BJ (cell line): ENCODE data around the gene EWSR1. TPM values are rescaled to one million over a fixed set of nuclear protein-coding genes. Genes with fewer than 3 reads are reported as not detected.

Experiments
- CTCF ChIA-PET: fragments of 350-600 bp; formaldehyde crosslinking; extraction: SDS; loops from one replicate; lab custom pipeline; 2021; ENCODE audit warnings: antibody characterized with exemption, inconsistent platforms; lab: Yijun Ruan, JAX
- POLR2A ChIA-PET: fragments of 300-600 bp; sonication (Branson Sonifier 250); formaldehyde crosslinking; extraction: SDS; loops from one replicate; lab custom pipeline; 2021; ENCODE audit warnings: antibody characterized with exemption; lab: Charles Lee
- DNase-seq: peaks from one replicate; pipeline ENCODE4 v3.0.0-alpha.2; 2011; ENCODE audit warnings: low read depth
- H3K27me3 ChIP-seq: 2 replicates; pipeline ENCODE4 v1.6.0; 2011; ENCODE audit warnings: low read length; ENCODE audit not compliant: control insufficient read depth, insufficient read depth
- H3K36me3 ChIP-seq: 2 replicates; pipeline ENCODE4 v1.5.1; 2011; ENCODE audit warnings: low read length; ENCODE audit not compliant: control insufficient read depth, insufficient read depth
- H3K4me3 ChIP-seq: 2 replicates; pipeline ENCODE4 v1.5.1; 2011; ENCODE audit warnings: low read depth, mild to moderate bottlenecking, control low read depth, low read length
- polyA plus RNA-seq: library from polyadenylated mRNA; depleted of rRNA; stranded (reverse); fragments of >200 nt; gene quantifications from 2 replicates; pipeline ENCODE4 v1.2.3, GENCODE V29; 2011
- TF ChIP-seq, protein P1 (sequence below): IDR thresholded peaks from 2 replicates; pipeline ENCODE4 v1.5.1; 2011; ENCODE audit warnings: low read depth, mild to moderate bottlenecking, control low read depth, inconsistent platforms, low read length, moderate library complexity; ENCODE audit not compliant: insufficient read depth

Gene EWSR1
- polyA plus RNA-seq, 1 experiment, result 206 TPM

DNA sequence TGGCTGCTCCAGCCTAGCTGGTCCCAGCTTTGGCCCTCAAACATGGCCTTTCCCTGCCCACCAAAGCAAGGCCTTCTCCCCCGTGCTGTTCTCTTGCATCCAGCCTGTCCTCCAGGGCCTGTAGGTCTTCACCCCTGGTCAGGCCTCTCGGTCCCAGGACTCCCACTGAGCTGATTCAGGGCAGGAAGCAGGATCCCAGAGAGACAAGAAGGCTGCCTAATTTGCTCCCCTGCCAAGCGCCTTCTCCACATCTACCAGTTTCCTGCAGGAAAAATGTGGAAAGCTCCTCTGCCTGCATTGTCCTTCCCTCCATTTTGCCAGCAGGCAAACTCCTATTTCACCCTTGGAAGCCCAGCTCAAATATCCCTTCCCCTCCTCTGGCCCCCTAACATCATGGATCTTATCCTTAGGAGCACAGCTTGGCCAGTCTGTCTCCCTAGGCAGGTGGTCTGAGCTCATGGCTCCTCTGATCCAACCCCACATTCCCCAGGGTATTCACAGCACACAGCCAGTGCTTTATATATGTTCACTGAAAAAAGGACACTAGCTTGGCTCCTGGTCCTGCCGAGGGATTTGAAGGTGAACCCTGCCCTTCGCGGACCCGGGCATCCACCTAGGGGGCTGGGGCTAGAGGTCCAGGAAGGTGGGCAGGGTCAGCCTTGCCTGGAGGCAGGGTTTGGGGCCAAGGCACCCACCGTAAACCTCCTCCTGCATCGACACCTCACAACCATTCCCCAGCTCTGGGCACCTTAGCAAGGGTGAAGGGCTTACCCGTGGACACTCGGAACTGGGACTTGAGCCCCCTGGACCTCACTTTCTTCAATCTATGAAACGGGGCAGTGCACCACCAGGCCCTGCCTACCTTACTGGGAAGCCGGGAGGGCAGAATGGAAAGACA lies 1.3 kb upstream of the EWSR1 start:
- TF ChIP-seq, protein P1, sequence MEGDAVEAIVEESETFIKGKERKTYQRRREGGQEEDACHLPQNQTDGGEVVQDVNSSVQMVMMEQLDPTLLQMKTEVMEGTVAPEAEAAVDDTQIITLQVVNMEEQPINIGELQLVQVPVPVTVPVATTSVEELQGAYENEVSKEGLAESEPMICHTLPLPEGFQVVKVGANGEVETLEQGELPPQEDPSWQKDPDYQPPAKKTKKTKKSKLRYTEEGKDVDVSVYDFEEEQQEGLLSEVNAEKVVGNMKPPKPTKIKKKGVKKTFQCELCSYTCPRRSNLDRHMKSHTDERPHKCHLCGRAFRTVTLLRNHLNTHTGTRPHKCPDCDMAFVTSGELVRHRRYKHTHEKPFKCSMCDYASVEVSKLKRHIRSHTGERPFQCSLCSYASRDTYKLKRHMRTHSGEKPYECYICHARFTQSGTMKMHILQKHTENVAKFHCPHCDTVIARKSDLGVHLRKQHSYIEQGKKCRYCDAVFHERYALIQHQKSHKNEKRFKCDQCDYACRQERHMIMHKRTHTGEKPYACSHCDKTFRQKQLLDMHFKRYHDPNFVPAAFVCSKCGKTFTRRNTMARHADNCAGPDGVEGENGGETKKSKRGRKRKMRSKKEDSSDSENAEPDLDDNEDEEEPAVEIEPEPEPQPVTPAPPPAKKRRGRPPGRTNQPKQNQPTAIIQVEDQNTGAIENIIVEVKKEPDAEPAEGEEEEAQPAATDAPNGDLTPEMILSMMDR, result no peak
- Histone ChIP-seq H3K36me3 (peaks cover 10% of the 10 kb centered on the region), H3K4me3 (peak overlapping the region; percentile 88), H3K27me3 (no peaks in the 10 kb centered on the region)
- ChIA-PET CTCF (interaction anchor here (1.0 to 2.2 kb wide), 2 partner anchors 21 to 62 kb away, joined by 3 to 8 read pairs; no protein-coding TSS in a partner anchor), POLR2A (no interaction called here)
- DNase-seq, result no peak

DNA sequence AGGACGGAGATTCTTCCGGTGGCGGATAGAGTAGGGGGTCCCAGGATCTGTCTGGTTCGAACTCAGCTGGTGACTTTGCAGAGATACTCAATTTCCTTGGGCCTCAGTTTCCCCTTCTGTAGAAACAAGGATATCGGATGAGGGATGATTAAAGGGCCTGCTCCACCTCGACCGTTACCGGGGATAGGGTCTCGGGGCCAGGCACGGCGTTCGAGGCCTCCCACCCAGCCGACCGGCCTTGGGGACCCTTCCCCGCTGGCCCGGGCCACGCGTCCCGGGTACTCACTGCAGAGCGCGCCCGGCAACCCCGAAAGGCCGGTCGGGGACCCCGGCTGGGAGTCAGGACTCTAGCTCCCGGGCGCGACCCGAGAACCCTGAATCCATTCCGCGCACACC lies 608 bp upstream of the EWSR1 start:
- TF ChIP-seq, protein P1, result no peak
- Histone ChIP-seq H3K4me3 (peak overlapping the region; percentile 88), H3K27me3 (no peaks in the 10 kb centered on the region), H3K36me3 (peaks cover 10% of the 10 kb centered on the region)
- POLR2A ChIA-PET, result no interaction called here
- CTCF ChIA-PET, result interaction anchor here (2.2 kb wide), 1 partner anchor 22 kb away, joined by 8 read pairs; no protein-coding TSS in a partner anchor
- no peak for DNase-seq

DNA sequence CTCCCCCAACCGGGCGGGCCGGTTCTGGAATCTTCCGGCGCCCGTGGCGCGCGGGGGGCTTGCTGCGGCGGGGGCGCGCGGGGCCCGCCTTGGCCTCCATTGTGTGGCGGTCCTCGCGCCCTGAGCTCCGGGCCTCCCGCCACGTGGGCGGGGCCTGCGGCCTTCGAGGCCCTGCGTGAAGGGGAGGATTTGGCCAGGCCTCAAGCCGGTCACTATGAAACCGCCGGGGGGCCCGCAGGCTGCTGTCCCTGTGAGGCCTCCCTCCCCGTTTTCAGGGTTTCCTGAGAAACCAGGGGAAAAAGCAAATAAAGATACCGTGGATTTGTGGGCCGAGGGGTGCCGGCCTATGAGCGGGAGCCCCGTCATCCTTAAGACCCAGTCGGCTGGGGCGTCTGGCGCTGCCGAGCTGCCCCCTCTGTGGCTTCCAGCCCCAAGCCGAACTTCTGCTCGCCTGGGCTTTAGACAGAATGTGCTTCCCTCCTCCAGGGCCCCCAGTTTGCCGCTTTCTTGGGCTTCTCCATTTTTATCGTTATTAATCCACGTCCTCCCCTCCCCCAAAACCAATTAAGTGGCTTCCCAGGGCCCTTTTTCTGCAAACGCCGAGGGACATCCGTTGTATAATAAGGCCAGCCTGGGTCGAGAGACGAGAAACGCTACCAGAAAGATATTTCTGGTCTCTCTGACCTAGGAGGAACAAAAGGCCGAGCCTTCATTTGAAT lies 602 bp downstream of the EWSR1 start:
- ChIA-PET POLR2A (no interaction called here), CTCF (interaction anchor here (2.2 kb wide), 1 partner anchor 23 kb away, joined by 8 read pairs; no protein-coding TSS in a partner anchor)
- no peak for DNase-seq
- peaks cover 12% of the 10 kb centered on the region for H3K36me3 ChIP-seq
- TF ChIP-seq, protein P1, result no peak
- no peaks in the 10 kb centered on the region for H3K27me3 ChIP-seq
- peak overlapping the region; percentile 88 for H3K4me3 ChIP-seq

- TF ChIP-seq, protein P1, result no peak
- no peaks in the 10 kb centered on the region for H3K27me3 ChIP-seq
- POLR2A ChIA-PET, result no interaction called here
- DNase-seq, result no peak
- H3K36me3 ChIP-seq, result peaks cover 10% of the 10 kb centered on the region
- CTCF ChIA-PET, result interaction anchor here (1.6 kb wide), 1 partner anchor 24 kb away, joined by 4 read pairs; no protein-coding TSS in a partner anchor
- H3K4me3 ChIP-seq, result peak overlapping the region; percentile 88
These were observed 1.1 kb downstream of the EWSR1 start for GRCh38 chr22:29269230-29269604.
